Measurements from ENCODE around the gene G6PC2.

Gene G6PC2

GRCh38 chr2:168884975-168885374 lies 16.1 kb upstream of the G6PC2 start:
- Histone ChIP-seq H3K36me3 (ENCODE audit: low read depth) (peaks cover 34% of the 10 kb centered on the region), H3K27me3 (ENCODE audit: insufficient read depth, poor library complexity, severe bottlenecking) (no peaks in the 10 kb centered on the region), H3K27ac (ENCODE audit: poor library complexity, severe bottlenecking) (no peak overlapping the region), H3K9me3 (ENCODE audit: severe bottlenecking) (no peaks in the 10 kb centered on the region), H3K4me1 (ENCODE audit: insufficient read depth, poor library complexity, severe bottlenecking) (no peaks in the 10 kb centered on the region), H3K4me3 (ENCODE audit: severe bottlenecking) (no peak overlapping the region)
- ATAC-seq (ENCODE audit: low read depth): peak; percentile 74; the same call in 2 of the 3 replicates
- no peak for TF ChIP-seq CTCF (IDR thresholded peaks at IDR 0.05; ENCODE audit: poor library complexity, severe bottlenecking)
- DNase-seq (ENCODE audit: low spot score): no peak

GRCh38 chr2:168889635-168890005 lies 11.5 kb upstream of the G6PC2 start:
- TF ChIP-seq CTCF (IDR thresholded peaks at IDR 0.05; ENCODE audit: poor library complexity, severe bottlenecking): no peak
- DNase-seq (ENCODE audit: low spot score) (no peak), ATAC-seq (ENCODE audit: low read depth) (no peak; the same call in 2 of the 3 replicates)
- Histone ChIP-seq H3K36me3 (ENCODE audit: low read depth) (peaks cover 26% of the 10 kb centered on the region), H3K9me3 (ENCODE audit: severe bottlenecking) (no peaks in the 10 kb centered on the region), H3K27me3 (ENCODE audit: insufficient read depth, poor library complexity, severe bottlenecking) (no peaks in the 10 kb centered on the region), H3K4me3 (ENCODE audit: severe bottlenecking) (peak overlapping the region; percentile 77), H3K4me1 (ENCODE audit: insufficient read depth, poor library complexity, severe bottlenecking) (peaks cover 5% of the 10 kb centered on the region), H3K27ac (ENCODE audit: poor library complexity, severe bottlenecking) (no peak overlapping the region)

GRCh38 chr2:168890006-168890782 lies 10.9 kb upstream of the G6PC2 start, which contains the start of gene SPC25:
TSS of gene SPC25 (minus strand) at chr2:168890430. CDS start at chr2:168889519, 911 bp downstream.
- no peak for TF ChIP-seq CTCF (IDR thresholded peaks at IDR 0.05; ENCODE audit: poor library complexity, severe bottlenecking)
- H3K4me3 ChIP-seq (ENCODE audit: severe bottlenecking): peak within 1 kb of the TSS; percentile 77
- H3K9me3 ChIP-seq (ENCODE audit: severe bottlenecking): no peaks in the 10 kb centered on the region
- H3K4me1 ChIP-seq (ENCODE audit: insufficient read depth, poor library complexity, severe bottlenecking): peaks cover 5% of the 10 kb centered on the region
- no peaks in the 10 kb centered on the region for H3K27me3 ChIP-seq (ENCODE audit: insufficient read depth, poor library complexity, severe bottlenecking)
- H3K27ac ChIP-seq (ENCODE audit: poor library complexity, severe bottlenecking): no peak within 1 kb of the TSS
- peak; percentile 88 for DNase-seq (ENCODE audit: low spot score)
- peak; percentile 100 for ATAC-seq (ENCODE audit: low read depth)
- H3K36me3 ChIP-seq (ENCODE audit: low read depth): peaks cover 24% of the 10 kb centered on the region

GRCh38 chr2:168892327-168892726 lies 8.8 kb upstream of the G6PC2 start:
- no peaks in the 10 kb centered on the region for H3K9me3 ChIP-seq (ENCODE audit: severe bottlenecking)
- no peaks in the 10 kb centered on the region for H3K27me3 ChIP-seq (ENCODE audit: insufficient read depth, poor library complexity, severe bottlenecking)
- peaks cover 14% of the 10 kb centered on the region for H3K36me3 ChIP-seq (ENCODE audit: low read depth)
- DNase-seq (ENCODE audit: low spot score) (no peak), ATAC-seq (ENCODE audit: low read depth) (no peak)
- peaks cover 5% of the 10 kb centered on the region for H3K4me1 ChIP-seq (ENCODE audit: insufficient read depth, poor library complexity, severe bottlenecking)
- H3K27ac ChIP-seq (ENCODE audit: poor library complexity, severe bottlenecking): no peak overlapping the region
- no peak for TF ChIP-seq CTCF (IDR thresholded peaks at IDR 0.05; ENCODE audit: poor library complexity, severe bottlenecking)
- H3K4me3 ChIP-seq (ENCODE audit: severe bottlenecking): no peak overlapping the region

- Histone ChIP-seq H3K36me3 (ENCODE audit: low read depth) (0 out of 2 replicates have a peak, but pooled peaks cover 2% of the 10 kb centered on the region), H3K27ac (ENCODE audit: poor library complexity, severe bottlenecking) (no peak overlapping the region), H3K9me3 (ENCODE audit: severe bottlenecking) (no peaks in the 10 kb centered on the region), H3K27me3 (ENCODE audit: insufficient read depth, poor library complexity, severe bottlenecking) (no peaks in the 10 kb centered on the region), H3K4me3 (ENCODE audit: severe bottlenecking) (no peak overlapping the region), H3K4me1 (ENCODE audit: insufficient read depth, poor library complexity, severe bottlenecking) (peaks cover 5% of the 10 kb centered on the region)
- TF ChIP-seq CTCF (IDR thresholded peaks at IDR 0.05; ENCODE audit: poor library complexity, severe bottlenecking): no peak
- DNase-seq (ENCODE audit: low spot score) (no peak), ATAC-seq (ENCODE audit: low read depth) (no peak)
These were observed 7.0 kb upstream of the G6PC2 start for GRCh38 chr2:168894101-168894500.

All from RWPE2 (cell line).